Fibroblast of skin of left biceps (primary cell): ENCODE results near the gene VIPAS39.
"Not testable (repeated sequence)": the region's sequence is repeated elsewhere in the genome, so short reads cannot be mapped to it uniquely, and the experiment has no call there.

ENCODE experiments used
- DNase-seq, 2 experiments: peaks; one replicate each; pipeline ENCODE4 v3.0.0-alpha.2; 2013; ENCODE audit warnings: low read depth in 2 of 2

VIPAS39 gene

DNA sequence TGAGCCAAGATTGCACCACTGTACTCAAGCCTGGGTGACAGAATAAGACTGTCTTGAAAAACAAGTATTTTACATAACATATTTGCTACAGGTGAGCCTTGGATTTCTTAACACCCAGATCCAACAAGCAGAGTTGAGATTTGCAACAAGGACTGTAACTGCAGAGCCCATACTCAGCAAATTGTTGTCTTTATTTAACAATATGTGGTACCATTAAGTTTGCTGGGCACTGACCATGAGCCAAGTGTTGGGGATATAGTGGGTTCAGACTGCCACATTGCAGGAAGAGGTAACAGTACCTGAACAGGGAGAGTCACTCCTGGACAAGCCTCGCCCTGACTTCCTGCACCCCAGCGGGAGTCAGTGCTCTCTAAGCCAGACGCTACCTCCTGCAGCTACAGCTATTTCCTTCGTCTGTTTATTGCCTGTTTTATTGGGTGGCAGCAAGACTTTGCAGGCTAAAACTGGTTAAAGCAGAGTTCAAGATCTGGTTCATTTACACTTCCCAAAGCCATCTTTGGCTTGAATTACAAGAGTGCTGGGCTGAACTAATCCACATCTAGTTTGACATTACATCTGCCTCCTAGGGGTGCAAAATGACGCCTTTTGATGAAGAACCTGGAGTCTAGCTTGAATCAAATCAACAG, 12.9 kb upstream of the VIPAS39 start:
- DNase-seq, result no peak

DNA sequence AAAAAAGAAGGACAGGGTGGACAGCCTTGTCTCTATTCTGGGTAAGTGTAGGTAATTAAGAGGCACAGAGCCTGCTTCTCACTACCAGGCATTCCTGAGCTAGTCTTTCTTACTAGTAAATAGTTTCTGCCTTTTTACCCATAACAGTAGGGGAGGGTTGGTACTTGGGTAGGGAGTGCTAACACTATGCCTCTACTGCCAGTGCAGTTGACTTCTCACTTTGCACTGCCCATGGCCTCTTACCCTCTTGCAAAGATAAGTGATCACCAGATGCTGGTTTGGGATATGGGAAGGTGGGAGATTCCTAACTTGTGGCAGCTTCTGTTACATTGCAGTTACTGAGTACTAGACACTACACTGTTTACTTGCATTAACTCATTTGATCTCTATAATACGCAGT, 12.1 kb upstream of the VIPAS39 start:
- no peak for DNase-seq

- no peak for DNase-seq
Measured at GRCh38 chr14:77469067-77469505, 11.7 kb upstream of the VIPAS39 start.

DNA sequence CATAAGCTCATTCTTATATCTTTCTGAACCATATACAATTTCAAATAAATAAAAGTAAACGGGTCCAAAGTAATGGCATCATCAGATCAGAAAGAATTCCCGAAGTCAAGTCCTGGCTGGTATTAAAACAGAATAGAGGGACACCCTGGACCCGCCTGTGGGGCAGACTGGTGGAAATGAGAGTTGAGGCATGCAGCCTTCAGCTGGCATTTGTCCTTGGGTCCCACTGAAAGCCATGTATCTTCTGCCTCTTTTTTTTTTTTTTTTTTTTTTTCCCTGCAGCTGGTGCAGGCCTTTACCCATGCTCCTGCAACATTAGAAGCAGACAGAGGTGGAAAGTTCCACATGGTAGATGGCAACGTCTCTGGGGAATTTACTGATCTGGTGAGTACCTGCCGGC, 10.4 kb upstream of the VIPAS39 start:
- no peak for DNase-seq

- peak; percentile 22 to 30 for DNase-seq
Measured at GRCh38 chr14:77459072-77459723, 1.8 kb upstream of the VIPAS39 start.

GRCh38 chr14:77458249-77458950, 999 bp upstream of the VIPAS39 start:
- DNase-seq, result no peak

DNA sequence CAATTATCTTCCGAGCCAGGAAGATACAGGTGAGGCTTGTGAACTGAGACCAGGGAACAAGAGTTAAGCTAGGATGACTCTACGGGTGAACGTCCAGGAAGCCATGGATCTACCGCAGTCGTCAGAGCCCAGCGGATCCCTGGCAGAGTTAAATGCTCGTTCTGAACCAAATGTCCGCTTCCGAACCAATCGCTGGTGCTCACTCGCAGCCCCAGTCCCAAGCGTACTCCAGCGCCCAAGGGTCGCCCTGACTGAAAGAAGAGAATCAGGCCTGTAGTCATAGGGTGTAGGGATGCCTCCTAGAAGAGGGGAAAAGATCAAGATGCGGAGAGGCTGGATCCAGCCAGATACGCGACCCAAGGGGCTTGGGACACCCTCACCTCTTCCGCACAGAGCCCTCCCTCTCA, 283 bp downstream of the VIPAS39 start:
- DNase-seq, result no peak

DNA sequence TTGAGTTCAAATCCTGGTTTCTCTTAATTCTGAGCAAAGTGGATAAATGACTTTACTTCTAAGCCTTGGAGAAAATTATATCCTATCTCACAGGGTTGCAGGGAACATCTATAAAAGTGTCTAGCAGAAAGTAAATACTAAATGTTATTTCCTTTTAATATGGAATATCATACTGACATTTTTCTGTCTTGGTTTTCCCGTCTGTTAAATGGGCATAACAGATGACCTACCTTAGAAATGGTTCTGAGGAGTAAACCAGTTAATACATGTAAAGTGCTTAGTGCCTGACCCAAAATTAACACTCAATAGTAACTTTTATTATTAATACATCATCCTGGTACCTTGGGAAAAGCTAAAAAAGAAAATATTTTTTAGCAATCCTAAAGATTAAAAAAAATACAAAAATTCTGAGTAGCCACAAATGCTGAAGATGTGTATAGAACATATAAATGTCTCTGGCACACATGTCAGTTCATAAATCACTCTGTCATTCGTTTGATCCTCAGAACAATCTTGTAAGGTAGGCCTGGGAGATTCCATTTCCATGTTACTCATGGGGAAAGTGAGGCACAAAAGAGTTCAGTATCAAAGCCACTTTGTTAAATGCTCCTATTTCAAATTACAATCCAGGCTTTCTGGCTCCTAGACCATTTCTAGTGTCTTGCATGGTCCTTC, 1.3 kb downstream of the VIPAS39 start:
- no peak for DNase-seq

- no peak for DNase-seq
Measured at GRCh38 chr14:77442196-77442595, 15.2 kb downstream of the VIPAS39 start.

GRCh38 chr14:77439861-77440260, 17.5 kb downstream of the VIPAS39 start:
- no peak for DNase-seq

GRCh38 chr14:77438596-77438995, 18.8 kb downstream of the VIPAS39 start:
- DNase-seq, result no peak

GRCh38 chr14:77436042-77436441, 21.4 kb downstream of the VIPAS39 start:
- DNase-seq, result no peak

GRCh38 chr14:77426396-77426795, 31.0 kb downstream of the VIPAS39 start:
- DNase-seq, result no peak

DNA sequence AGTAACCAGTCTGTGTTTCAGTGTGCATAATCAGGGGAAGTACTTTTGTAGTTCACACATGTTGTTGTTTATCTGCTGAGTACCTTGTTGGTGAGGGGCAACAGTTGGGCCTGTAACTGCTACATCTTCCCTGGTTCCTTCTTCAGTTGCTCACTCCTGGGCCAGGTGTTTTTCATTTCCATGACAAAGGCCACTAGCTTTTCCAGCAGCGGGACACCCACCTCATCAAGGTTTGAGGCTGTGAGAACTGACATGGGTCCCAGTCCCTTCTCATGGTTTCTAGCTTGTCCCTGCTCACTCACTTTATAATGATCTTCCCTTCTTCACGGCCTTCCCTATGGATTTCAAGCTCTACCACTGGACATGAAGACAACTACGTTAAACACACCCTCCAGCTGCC, 32.5 kb downstream of the VIPAS39 start:
- no peak for DNase-seq

GRCh38 chr14:77423423-77423822, 34.0 kb downstream of the VIPAS39 start, which contains the start of gene NOXRED1:
Gene NOXRED1 (minus strand): TSS chr14:77423523. CDS start chr14:77422889, 634 bp downstream.
- DNase-seq, result no peak

GRCh38 chr14:77421201-77421600, 36.2 kb downstream of the VIPAS39 start:
- DNase-seq, result peak; percentile 9 to 12

DNA sequence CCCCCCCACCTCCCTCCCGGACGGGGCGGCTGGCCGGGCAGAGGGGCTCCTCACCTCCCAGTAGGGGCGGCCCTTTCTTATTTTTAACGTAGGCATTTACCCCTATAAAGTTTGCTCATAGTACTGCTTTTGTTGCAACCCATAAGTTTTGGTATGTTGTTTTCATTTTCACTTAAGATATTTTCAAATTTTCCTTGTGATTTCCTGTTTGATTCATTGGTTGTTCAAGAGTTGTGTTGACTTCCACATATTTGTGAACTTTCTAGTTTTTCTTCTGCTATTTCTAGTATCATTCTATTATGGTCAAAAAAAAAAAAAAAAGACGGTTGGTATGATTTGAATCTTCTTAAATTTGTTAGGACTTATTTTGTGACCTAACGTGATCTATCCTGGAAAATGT, 40.6 kb downstream of the VIPAS39 start:
- DNase-seq, result no peak

- DNase-seq, result not testable (repeated sequence)
Measured at GRCh38 chr14:77416098-77416497, 41.3 kb downstream of the VIPAS39 start.

GRCh38 chr14:77415403-77416030, 41.9 kb downstream of the VIPAS39 start:
- not testable (repeated sequence) for DNase-seq

DNA sequence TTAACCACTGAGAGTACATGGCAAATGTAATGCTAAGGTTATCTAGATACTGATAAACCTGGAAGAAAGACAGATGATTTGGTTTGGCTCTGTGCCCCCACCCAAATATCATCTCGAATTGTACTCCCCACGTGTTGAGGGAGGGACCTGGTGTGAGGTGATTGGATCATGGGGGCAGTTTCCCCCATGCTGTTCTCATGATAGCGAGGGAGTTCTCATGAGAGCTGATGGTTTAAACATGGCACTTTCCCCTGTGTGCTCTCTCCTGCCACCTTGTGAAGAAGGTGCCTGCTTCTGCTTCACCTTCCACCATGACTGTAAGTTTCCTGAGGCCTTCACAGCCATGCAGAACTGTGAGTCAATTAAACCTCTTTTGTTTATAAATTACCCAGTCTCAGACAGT, 48.3 kb downstream of the VIPAS39 start:
- no peak for DNase-seq

- DNase-seq, result no peak
Measured at GRCh38 chr14:77407158-77407557, 50.2 kb downstream of the VIPAS39 start.

DNA sequence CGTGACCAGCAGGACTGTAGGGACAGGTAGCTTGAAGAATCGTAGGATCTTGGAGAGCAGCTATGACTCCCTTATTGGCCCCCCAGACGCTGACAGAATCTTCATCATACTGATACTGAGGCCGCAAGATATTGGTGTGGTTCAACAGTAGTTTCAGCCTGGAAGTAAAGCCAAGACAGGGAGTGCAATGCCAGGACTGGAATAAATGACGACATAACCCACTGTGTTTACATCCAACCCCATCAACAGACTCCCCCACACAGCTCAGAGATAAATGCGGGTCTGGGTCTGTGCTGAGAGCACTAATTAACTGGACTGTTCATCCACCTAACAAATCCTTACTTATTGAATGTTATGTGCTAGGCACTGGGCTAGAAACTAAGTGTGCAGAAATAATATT, 50.7 kb downstream of the VIPAS39 start:
- no peak for DNase-seq
